Activated CD8-positive, alpha-beta T cell treated with anti-CD3 and anti-CD28 coated beads for 36 hours (primary cell): ENCODE results near the gene TOMM40L. TPM values are rescaled to one million over a fixed set of nuclear protein-coding genes. Genes with fewer than 3 reads are reported as not detected.

ENCODE experiments used
- ATAC-seq: fragments of 200-7000 bp; cut with Tn5 transposase; one replicate; pipeline ENCODE4 v1.10.0; 2021; ENCODE audit warnings: mild to moderate bottlenecking, moderate library complexity
- CTCF ChIA-PET: fragments of 350-600 bp; sonication (Branson Sonifier 250); formaldehyde crosslinking; loops from one replicate; lab custom pipeline; 2021; ENCODE audit warnings: antibody characterized with exemption; lab: Charles Lee
- POLR2A ChIA-PET: fragments of 350-600 bp; sonication (Branson Sonifier 250); formaldehyde crosslinking; loops from one replicate; lab custom pipeline; 2021; ENCODE audit warnings: antibody characterized with exemption; lab: Charles Lee
- DNase-seq: peaks from one replicate; pipeline ENCODE4 v3.0.0-alpha.2; 2020
- H3K27ac Mint-ChIP-seq: one replicate; pipeline ENCODE4 v1.8.0; 2021; ENCODE audit warnings: mild to moderate bottlenecking, mixed read lengths
- H3K27me3 Mint-ChIP-seq: one replicate; pipeline ENCODE4 v1.8.0; 2021; ENCODE audit warnings: mixed read lengths
- H3K36me3 Mint-ChIP-seq: one replicate; pipeline ENCODE4 v1.8.0; 2021; ENCODE audit warnings: low read depth, mixed read lengths
- H3K4me1 Mint-ChIP-seq: one replicate; pipeline ENCODE4 v1.8.0; 2021; ENCODE audit warnings: low read depth, mixed read lengths
- H3K4me3 Mint-ChIP-seq: one replicate; pipeline ENCODE4 v1.8.0; 2021; ENCODE audit warnings: mild to moderate bottlenecking, moderate library complexity, mixed read lengths
- H3K9me3 Mint-ChIP-seq: one replicate; pipeline ENCODE4 v1.8.0; 2021; ENCODE audit warnings: mixed read lengths
- intact Hi-C: fragments of 100-400 bp; cut with micrococcal nuclease; formaldehyde crosslinking; loops from one replicate; pipeline ENCODE4 v1.10.0; 2022
- total RNA-seq, 2 experiments: library from RNA; stranded (reverse); gene quantifications; one replicate each; pipeline ENCODE4 v1.2.3, GENCODE V29; 2021
- TF ChIP-seq, protein P1 (sequence below): fragments of 200-600 bp; IDR thresholded peaks from one replicate; pipeline ENCODE4 v1.8.0; 2022; ENCODE audit warnings: antibody characterized with exemption, mild to moderate bottlenecking

Gene TOMM40L
- total RNA-seq, 2 experiments from 2014 or later = 11.6 to 12.1 TPM

- ATAC-seq (no peak), DNase-seq (no peak)
- ChIA-PET POLR2A (interaction anchor here (1.0 to 9.4 kb wide), 3 partner anchors 16 to 41 kb away, joined by 3 to 82 read pairs (median 3); partner anchors contain the start of genes ADAMTS4 and NDUFS2), CTCF (interaction anchor here (1.3 to 15.8 kb wide), 5 partner anchors 8 to 164 kb away, joined by 3 to 306 read pairs (median 28); partner anchors contain the start of genes ADAMTS4, NDUFS2 and TOMM40L)
- peak overlapping the region; percentile 76 for H3K27ac Mint-ChIP-seq
- peaks cover 54% of the 10 kb centered on the region for H3K4me1 Mint-ChIP-seq
- H3K36me3 Mint-ChIP-seq = peaks cover 21% of the 10 kb centered on the region
- intact Hi-C loops = no loop called here
- TF ChIP-seq, protein P1, sequence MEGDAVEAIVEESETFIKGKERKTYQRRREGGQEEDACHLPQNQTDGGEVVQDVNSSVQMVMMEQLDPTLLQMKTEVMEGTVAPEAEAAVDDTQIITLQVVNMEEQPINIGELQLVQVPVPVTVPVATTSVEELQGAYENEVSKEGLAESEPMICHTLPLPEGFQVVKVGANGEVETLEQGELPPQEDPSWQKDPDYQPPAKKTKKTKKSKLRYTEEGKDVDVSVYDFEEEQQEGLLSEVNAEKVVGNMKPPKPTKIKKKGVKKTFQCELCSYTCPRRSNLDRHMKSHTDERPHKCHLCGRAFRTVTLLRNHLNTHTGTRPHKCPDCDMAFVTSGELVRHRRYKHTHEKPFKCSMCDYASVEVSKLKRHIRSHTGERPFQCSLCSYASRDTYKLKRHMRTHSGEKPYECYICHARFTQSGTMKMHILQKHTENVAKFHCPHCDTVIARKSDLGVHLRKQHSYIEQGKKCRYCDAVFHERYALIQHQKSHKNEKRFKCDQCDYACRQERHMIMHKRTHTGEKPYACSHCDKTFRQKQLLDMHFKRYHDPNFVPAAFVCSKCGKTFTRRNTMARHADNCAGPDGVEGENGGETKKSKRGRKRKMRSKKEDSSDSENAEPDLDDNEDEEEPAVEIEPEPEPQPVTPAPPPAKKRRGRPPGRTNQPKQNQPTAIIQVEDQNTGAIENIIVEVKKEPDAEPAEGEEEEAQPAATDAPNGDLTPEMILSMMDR = no peak
- H3K4me3 Mint-ChIP-seq = no peak overlapping the region
- no peaks in the 10 kb centered on the region for H3K27me3 Mint-ChIP-seq
- H3K9me3 Mint-ChIP-seq = no peaks in the 10 kb centered on the region
Measured at GRCh38 chr1:161217831-161218230, 8.0 kb upstream of the TOMM40L start.

- ChIA-PET CTCF (interaction anchor here (0.9 to 15.8 kb wide), 7 partner anchors 9 to 164 kb away, joined by 3 to 306 read pairs (median 6); partner anchors contain the start of genes ADAMTS4 and NDUFS2), POLR2A (interaction anchor here (0.6 to 9.4 kb wide), 4 partner anchors 12 to 32 kb away, joined by 3 to 82 read pairs (median 4); partner anchors contain the start of genes ADAMTS4 and NDUFS2)
- Mint-ChIP-seq H3K4me1 (peaks cover 54% of the 10 kb centered on the region), H3K9me3 (no peaks in the 10 kb centered on the region), H3K27me3 (no peaks in the 10 kb centered on the region), H3K4me3 (no peak overlapping the region), H3K36me3 (peaks cover 15% of the 10 kb centered on the region), H3K27ac (peak overlapping the region; percentile 76)
- intact Hi-C loops = no loop called here
- ATAC-seq (no peak), DNase-seq (no peak)
- TF ChIP-seq, protein P1 = no peak
Measured at GRCh38 chr1:161218301-161219077, 7.4 kb upstream of the TOMM40L start.

- ATAC-seq (no peak), DNase-seq (no peak)
- TF ChIP-seq, protein P1 = no peak
- H3K4me3 Mint-ChIP-seq = no peak overlapping the region
- no peaks in the 10 kb centered on the region for H3K9me3 Mint-ChIP-seq
- POLR2A ChIA-PET = interaction anchor here (0.6 to 9.4 kb wide), 5 partner anchors 8 to 33 kb away, joined by 3 to 82 read pairs (median 4); partner anchors contain the start of genes ADAMTS4 and NDUFS2
- CTCF ChIA-PET = interaction anchor here (0.9 to 15.8 kb wide), 7 partner anchors 8 to 163 kb away, joined by 3 to 306 read pairs (median 6); partner anchors contain the start of genes ADAMTS4 and NDUFS2
- intact Hi-C loops = no loop called here
- peaks cover 54% of the 10 kb centered on the region for H3K4me1 Mint-ChIP-seq
- H3K36me3 Mint-ChIP-seq = peaks cover 8% of the 10 kb centered on the region
- H3K27ac Mint-ChIP-seq = peak overlapping the region; percentile 76
- no peaks in the 10 kb centered on the region for H3K27me3 Mint-ChIP-seq
Measured at GRCh38 chr1:161219078-161219892, 6.6 kb upstream of the TOMM40L start.

DNA sequence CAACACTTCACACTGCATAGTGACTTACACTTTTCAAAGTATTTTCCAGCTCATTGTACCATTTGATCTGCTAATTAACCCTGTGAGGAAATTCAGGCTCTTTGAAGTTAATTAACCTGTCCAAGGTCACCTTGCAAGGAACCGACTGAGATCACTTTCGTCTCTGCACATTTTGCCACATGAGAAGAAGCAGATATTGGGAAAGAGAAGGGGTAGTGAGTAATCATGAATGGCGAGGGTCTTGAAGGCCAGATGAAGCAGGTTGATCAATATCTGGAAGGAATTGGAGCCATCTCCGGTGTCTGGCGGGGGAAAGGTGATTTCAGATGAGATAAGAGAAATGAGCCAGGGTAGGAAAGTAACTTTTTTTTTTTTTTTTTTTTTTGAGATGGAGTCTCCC, 5.9 kb upstream of the TOMM40L start:
- peaks cover 51% of the 10 kb centered on the region for H3K4me1 Mint-ChIP-seq
- intact Hi-C loops = no loop called here
- DNase-seq (no peak), ATAC-seq (no peak)
- no peaks in the 10 kb centered on the region for H3K9me3 Mint-ChIP-seq
- no peak overlapping the region for H3K4me3 Mint-ChIP-seq
- ChIA-PET CTCF (interaction anchor here (1.0 to 15.8 kb wide), 6 partner anchors 14 to 162 kb away, joined by 3 to 306 read pairs (median 16); partner anchors contain the start of genes ADAMTS4 and NDUFS2), POLR2A (interaction anchor here (1.0 to 9.4 kb wide), 3 partner anchors 9 to 34 kb away, joined by 3 to 82 read pairs (median 4); partner anchors contain the start of genes ADAMTS4 and NDUFS2)
- no peak overlapping the region for H3K27ac Mint-ChIP-seq
- H3K36me3 Mint-ChIP-seq = peaks cover 3% of the 10 kb centered on the region
- no peaks in the 10 kb centered on the region for H3K27me3 Mint-ChIP-seq
- TF ChIP-seq, protein P1 = no peak
